H1 (cell line): ENCODE data around the gene MLF1. TPM values are rescaled to one million over a fixed set of nuclear protein-coding genes. Genes with fewer than 3 reads are reported as not detected.

Source experiments
- CTCF ChIA-PET: fragments of 300-600 bp; sonication (Branson Sonifier 250); formaldehyde crosslinking; loops from one replicate; lab custom pipeline; 2021; ENCODE audit not compliant: partially characterized antibody; lab: Charles Lee
- POLR2A ChIA-PET: fragments of 300-600 bp; sonication (Branson Sonifier 250); formaldehyde crosslinking; loops from one replicate; lab custom pipeline; 2021; ENCODE audit warnings: inconsistent platforms; ENCODE audit not compliant: partially characterized antibody; lab: Charles Lee
- DNase-seq, 2 experiments: peaks; one replicate each; pipeline versions ENCODE4 v3.0.0 to v3.0.0-alpha.2; 2010 to 2022; ENCODE audit warnings: low spot score in 2 of 2, low read depth in 1 of 2, mixed read lengths in 1 of 2
- FAIRE-seq: peaks from 2 replicates; lab custom pipeline; 2011; peaks lifted over from hg19 to GRCh38; lab: Jason Lieb, UNC
- H2AFZ ChIP-seq: 2 replicates; pipeline ENCODE4 v1.8.1; 2012; ENCODE audit warnings: low read length, inconsistent platforms
- H2AK5ac ChIP-seq: 2 replicates; pipeline ENCODE4 v1.6.1; 2013; ENCODE audit warnings: low read depth, low read length
- H2BK120ac ChIP-seq: replicated peaks from 2 replicates; pipeline ENCODE3; 2013; ENCODE audit warnings: low read depth, low read length, inconsistent platforms
- H2BK12ac ChIP-seq: 2 replicates; pipeline ENCODE4 v1.6.1; 2013; ENCODE audit warnings: low read depth, low read length
- H2BK15ac ChIP-seq: 2 replicates; pipeline ENCODE4 v1.6.1; 2013; ENCODE audit warnings: low read length
- H2BK20ac ChIP-seq: 2 replicates; pipeline ENCODE4 v1.6.1; 2013; ENCODE audit warnings: low read length
- H2BK5ac ChIP-seq: 2 replicates; pipeline ENCODE4 v1.6.1; 2013; ENCODE audit warnings: low read depth, low read length
- H3K14ac ChIP-seq: 2 replicates; pipeline ENCODE4 v1.6.1; 2013; ENCODE audit warnings: inconsistent platforms; ENCODE audit not compliant: insufficient read length
- H3K18ac ChIP-seq: 2 replicates; pipeline ENCODE4 v1.6.1; 2013; ENCODE audit warnings: low read length; ENCODE audit errors: extremely low read depth
- H3K23ac ChIP-seq: 2 replicates; pipeline ENCODE4 v1.6.1; 2013; ENCODE audit warnings: inconsistent platforms; ENCODE audit not compliant: insufficient read length
- H3K23me2 ChIP-seq: 2 replicates; pipeline ENCODE4 v1.6.1; 2013; ENCODE audit warnings: low read depth, low read length
- H3K27ac ChIP-seq: 2 replicates; pipeline ENCODE4 v1.6.1; 2011; ENCODE audit warnings: low read depth, low read length, inconsistent platforms
- H3K27me3 ChIP-seq, 4 experiments: replicated peaks in 1 of 4; 1 replicate in 1 of 4; 2 replicates in 3 of 4; pipeline versions ENCODE4 v1.6.1 to v1.8.1; 2011 to 2013; ENCODE audit warnings: low read length in 3 of 4, mild to moderate bottlenecking in 3 of 4, inconsistent platforms in 2 of 4, mixed read lengths in 2 of 4, moderate library complexity in 1 of 4; ENCODE audit not compliant: control insufficient read depth in 3 of 4, insufficient read depth in 3 of 4; ENCODE audit errors: extremely low read depth in 1 of 4
- H3K36me3 ChIP-seq, 4 experiments: 2 replicates each; pipeline versions ENCODE4 v1.6.1 to v1.8.1; 2011 to 2013; ENCODE audit warnings: mild to moderate bottlenecking in 4 of 4, low read length in 3 of 4, moderate library complexity in 2 of 4, control low read depth in 1 of 4, inconsistent platforms in 1 of 4; ENCODE audit not compliant: insufficient read depth in 4 of 4, control insufficient read depth in 2 of 4
- H3K4ac ChIP-seq: replicated peaks from 2 replicates; pipeline ENCODE3; 2013; ENCODE audit warnings: low read length, low read depth, mixed read lengths, inconsistent platforms; ENCODE audit not compliant: insufficient read length
- H3K4me1 ChIP-seq, 4 experiments: replicated peaks in 1 of 4; 1 replicate in 1 of 4; 2 replicates in 3 of 4; pipeline versions ENCODE4 v1.6.1 to v1.8.1; 2011 to 2013; ENCODE audit warnings: low read length in 3 of 4, inconsistent platforms in 2 of 4, mixed read lengths in 1 of 4; ENCODE audit not compliant: insufficient read depth in 4 of 4, control insufficient read depth in 3 of 4
- H3K4me2 ChIP-seq, 2 experiments: 2 replicates each; pipeline versions ENCODE4 v1.6.1 to v1.8.1; 2011 to 2013; ENCODE audit warnings: low read depth in 2 of 2, low read length in 2 of 2, control low read depth in 1 of 2, inconsistent platforms in 1 of 2, mild to moderate bottlenecking in 1 of 2; ENCODE audit not compliant: insufficient read depth in 1 of 2
- H3K4me3 ChIP-seq, 4 experiments: fragments of 200-600, 300-600 bp in 1 of 4; sonication (generic), shearing (Covaris generic), sonication (Bioruptor Twin) in 1 of 4; 2 replicates each; pipeline versions ENCODE4 v1.5.1 to v1.8.1; 2011 to 2016; ENCODE audit warnings: low read length in 4 of 4, low read depth in 3 of 4, control low read depth in 2 of 4, inconsistent platforms in 2 of 4, mild to moderate bottlenecking in 2 of 4, mixed read lengths in 1 of 4, moderate library complexity in 1 of 4; ENCODE audit not compliant: insufficient read depth in 2 of 4; ENCODE audit errors: extremely low read depth in 1 of 4
- H3K56ac ChIP-seq: replicated peaks from 2 replicates; pipeline ENCODE3; 2013; ENCODE audit warnings: low read depth, mild to moderate bottlenecking, mixed read lengths, low read length, inconsistent platforms; ENCODE audit not compliant: insufficient read length
- H3K79me1 ChIP-seq: 2 replicates; pipeline ENCODE4 v1.6.1; 2013; ENCODE audit warnings: low read depth, low read length, control low read depth
- H3K79me2 ChIP-seq, 2 experiments: 2 replicates each; pipeline versions ENCODE4 v1.6.1 to v1.8.1; 2012 to 2013; ENCODE audit warnings: low read length in 2 of 2, mild to moderate bottlenecking in 2 of 2, inconsistent platforms in 1 of 2; ENCODE audit not compliant: insufficient read depth in 2 of 2, control insufficient read depth in 1 of 2
- H3K9ac ChIP-seq, 4 experiments: replicated peaks in 1 of 4; 1 replicate in 1 of 4; 2 replicates in 3 of 4; pipeline versions ENCODE4 v1.6.1 to v1.8.1; 2011 to 2013; ENCODE audit warnings: low read depth in 3 of 4, low read length in 3 of 4, control low read depth in 2 of 4, mild to moderate bottlenecking in 2 of 4, moderate library complexity in 2 of 4, inconsistent platforms in 1 of 4; ENCODE audit errors: extremely low read depth in 1 of 4
- H3K9me3 ChIP-seq, 2 experiments: 2 replicates each; pipeline versions ENCODE4 v1.6.1 to v1.8.1; 2012 to 2013; ENCODE audit warnings: mild to moderate bottlenecking in 2 of 2, moderate library complexity in 2 of 2, control low read depth in 1 of 2, inconsistent platforms in 1 of 2, low read depth in 1 of 2, low read length in 1 of 2, mixed read lengths in 1 of 2; ENCODE audit not compliant: insufficient read depth in 2 of 2
- H4K20me1 ChIP-seq, 2 experiments: replicated peaks in 1 of 2; 2 replicates each; pipeline versions ENCODE3 to v1.8.1; 2011 to 2013; ENCODE audit warnings: inconsistent platforms in 2 of 2, low read length in 2 of 2, mild to moderate bottlenecking in 1 of 2; ENCODE audit not compliant: insufficient read depth in 2 of 2, control insufficient read depth in 1 of 2
- H4K5ac ChIP-seq: 2 replicates; pipeline ENCODE4 v1.6.1; 2013; ENCODE audit warnings: low read length, low read depth, mixed read lengths, inconsistent platforms; ENCODE audit not compliant: insufficient read length
- H4K8ac ChIP-seq: 2 replicates; pipeline ENCODE4 v1.8.0; 2013; ENCODE audit warnings: mild to moderate bottlenecking, moderate library complexity, low read length, inconsistent platforms; ENCODE audit not compliant: insufficient read depth; ENCODE audit errors: extremely low read depth
- H4K91ac ChIP-seq: replicated peaks from 2 replicates; pipeline ENCODE3; 2013; ENCODE audit warnings: low read length, mixed read lengths, inconsistent platforms; ENCODE audit not compliant: insufficient read length
- GTF2F1 ChIP-seq: IDR thresholded peaks from 2 replicates; pipeline ENCODE4 v1.6.1; 2012; ENCODE audit warnings: low read depth, low read length, improper control_type of control experiment, borderline replicate concordance
- RFX5 ChIP-seq: IDR thresholded peaks from 2 replicates; pipeline ENCODE4 v1.6.1; 2011; ENCODE audit warnings: low read depth, low read length, improper control_type of control experiment, borderline replicate concordance
- SIX5 ChIP-seq: IDR thresholded peaks from 2 replicates; pipeline ENCODE4 v1.6.1; 2011; ENCODE audit warnings: mild to moderate bottlenecking, low read depth, low read length
- TAF7 ChIP-seq: optimal IDR thresholded peaks from 2 replicates; pipeline ENCODE3; 2011; ENCODE audit warnings: low read depth, mild to moderate bottlenecking, inconsistent platforms, low read length, moderate library complexity, borderline replicate concordance
- TCF12 ChIP-seq: IDR thresholded peaks from 2 replicates; pipeline ENCODE4 v1.6.1; 2011; ENCODE audit warnings: low read depth, mild to moderate bottlenecking, low read length
- TEAD4 ChIP-seq: IDR thresholded peaks from 2 replicates; pipeline ENCODE4 v1.6.1; 2012; ENCODE audit warnings: low read depth, low read length, inconsistent platforms, mixed read lengths
- polyA plus RNA-seq, 7 experiments: library from polyadenylated mRNA; depleted of rRNA in 3 of 7; stranded (reverse) in 5 of 7; unstranded in 2 of 7; fragments of >200 nt in 5 of 7; fragments of 200-250 nt in 2 of 7; gene quantifications; 1 replicate in 5 of 7; 2 replicates in 1 of 7; 4 replicates in 1 of 7; pipeline versions ENCODE4 v1.2.1 to v1.2.3, GENCODE V29; 2011 to 2013; ENCODE audit warnings: missing spikeins in 2 of 7, mixed read lengths in 2 of 7
- total RNA-seq: library from RNA; stranded (reverse); fragmentation: NEBNext Ultra II Directional; extraction: Animal tissue kit (Norgen Biotek cat#: 25700); gene quantifications from 2 replicates; pipeline ENCODE4 v1.2.1, GENCODE V29; 2021

The MLF1 gene
- total and polyA plus RNA-seq, 2 of the 8 experiments (the other 6 are each of a cell fraction or from before 2014, with no cell fraction given): 13.4 to 48.9 TPM

DNA sequence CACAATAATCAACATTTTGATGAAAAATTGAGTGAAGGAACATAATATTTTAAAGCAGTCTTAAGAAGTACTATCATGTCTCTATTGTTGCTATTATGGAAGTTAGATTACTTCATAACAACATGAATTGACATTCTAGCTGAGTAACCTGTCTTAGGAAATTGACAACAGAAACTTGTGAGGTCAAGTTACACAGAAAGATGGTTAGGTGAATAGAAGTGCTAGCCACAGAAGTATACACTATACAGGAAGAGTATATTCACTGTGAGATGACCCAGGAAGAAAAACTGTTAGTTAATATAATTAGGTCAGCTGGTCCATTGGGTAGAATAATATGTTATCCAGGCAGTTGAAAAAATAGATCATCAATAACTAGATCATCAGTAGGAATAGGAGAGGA is 31.2 kb downstream of the MLF1 start:
- Histone ChIP-seq H2BK15ac (no peak overlapping the region), H3K4me3 (no peak overlapping the region), H2BK120ac (no peak overlapping the region), H3K4ac (no peak overlapping the region), H4K20me1 (no peaks in the 10 kb centered on the region), H2AK5ac (no peak overlapping the region), H2BK12ac (no peak overlapping the region), H3K56ac (no peak overlapping the region), H2AFZ (no peak overlapping the region), H4K5ac (no peak overlapping the region), H3K79me1 (no peaks in the 10 kb centered on the region), H4K91ac (no peak overlapping the region), H3K36me3 (peaks cover 0 to 18% (median 0%) of the 10 kb centered on the region in 4 experiments; a peak in 1 of 8 replicates), H3K79me2 (no peaks in the 10 kb centered on the region), H3K27me3 (no peaks in the 10 kb centered on the region), H3K9ac (no peak overlapping the region), H2BK20ac (no peak overlapping the region), H2BK5ac (no peak overlapping the region), H3K18ac (no peak overlapping the region), H3K14ac (no peak overlapping the region), H3K9me3 (no peaks in the 10 kb centered on the region), H4K8ac (no peak overlapping the region), H3K23me2 (no peaks in the 10 kb centered on the region), H3K27ac (no peak overlapping the region), H3K4me1 (no peaks in the 10 kb centered on the region), H3K23ac (no peak overlapping the region), H3K4me2 (no peak overlapping the region)
- POLR2A ChIA-PET: no interaction called here
- TF ChIP-seq TEAD4 (no peak), SIX5 (no peak), RFX5 (no peak), TCF12 (no peak), TAF7 (no peak), GTF2F1 (no peak)
- DNase-seq (no peak), FAIRE-seq (no peak)
- CTCF ChIA-PET: interaction anchor here (1.1 to 1.2 kb wide), 2 partner anchors 12 to 42 kb away, joined by 3 read pairs; partner anchors contain the start of gene GFM1
